Activated naive CD4-positive, alpha-beta T cell treated with anti-CD3 and anti-CD28 coated beads for 36 hours (primary cell): Measurements from ENCODE around the gene LRIG2. TPM values are rescaled to one million over a fixed set of nuclear protein-coding genes. Genes with fewer than 3 reads are reported as not detected.

Source experiments
- CTCF ChIA-PET: fragments of 350-600 bp; sonication (Branson Sonifier 250); formaldehyde crosslinking; loops from one replicate; lab custom pipeline; 2021; ENCODE audit warnings: antibody characterized with exemption; lab: Charles Lee
- DNase-seq: peaks from one replicate; pipeline ENCODE4 v3.0.0-alpha.2; 2020
- H3K27ac Mint-ChIP-seq: one replicate; pipeline ENCODE4 v1.8.0; 2021; ENCODE audit warnings: mild to moderate bottlenecking, mixed read lengths
- H3K27me3 Mint-ChIP-seq: one replicate; pipeline ENCODE4 v1.8.0; 2021; ENCODE audit warnings: low read depth, mixed read lengths
- H3K36me3 Mint-ChIP-seq: one replicate; pipeline ENCODE4 v1.8.0; 2021; ENCODE audit warnings: low read depth, mixed read lengths
- H3K4me1 Mint-ChIP-seq: one replicate; pipeline ENCODE4 v1.8.0; 2021; ENCODE audit warnings: low read depth, mixed read lengths
- H3K4me3 Mint-ChIP-seq: one replicate; pipeline ENCODE4 v1.8.0; 2021; ENCODE audit warnings: mild to moderate bottlenecking, moderate library complexity, mixed read lengths
- H3K9me3 Mint-ChIP-seq: one replicate; pipeline ENCODE4 v1.8.0; 2021; ENCODE audit warnings: mixed read lengths
- intact Hi-C: fragments of 100-400 bp; cut with micrococcal nuclease; formaldehyde crosslinking; loops from one replicate; pipeline ENCODE4 v1.15.1; 2023
- total RNA-seq, 2 experiments: library from RNA; stranded (reverse); gene quantifications; one replicate each; pipeline ENCODE4 v1.2.3, GENCODE V29; 2021

Gene LRIG2
- total RNA-seq, 2 experiments from 2014 or later, result 7.7 to 9.1 TPM

DNA sequence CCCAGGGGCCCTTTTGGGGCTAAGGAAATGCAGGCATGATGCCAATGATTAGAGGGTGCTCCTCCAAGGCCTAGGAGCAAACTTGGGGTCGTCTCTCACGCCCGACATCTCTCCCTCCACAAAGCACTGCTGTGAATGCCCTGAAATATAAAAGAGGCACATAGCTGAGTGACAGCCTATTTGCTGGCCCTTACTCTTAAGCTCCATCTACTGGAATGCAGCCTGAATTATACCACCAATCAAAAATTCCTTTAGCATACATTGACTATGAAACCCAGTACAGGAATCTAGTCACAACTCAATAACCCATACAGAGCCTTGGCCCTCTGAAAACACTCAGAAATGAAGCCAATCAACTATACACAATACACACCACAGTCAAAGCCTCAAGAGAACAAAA, 105.5 kb downstream of the LRIG2 start:
- Mint-ChIP-seq H3K27ac (no peak overlapping the region), H3K4me3 (no peak overlapping the region), H3K27me3 (peaks cover 13% of the 10 kb centered on the region), H3K9me3 (peaks cover 3% of the 10 kb centered on the region), H3K4me1 (no peaks in the 10 kb centered on the region), H3K36me3 (no peaks in the 10 kb centered on the region)
- intact Hi-C loops, result no loop called here
- CTCF ChIA-PET, result no interaction called here
- no peak for DNase-seq

Other genes with a start within 250 kb of the LRIG2 start
- 10 to 100 TPM; 56.3 to 57.5 TPM for gene SLC16A1, start 117.0 kb upstream of the LRIG2 start, total RNA-seq